Ramos (cell line): Measurements from ENCODE around the gene HPSE.

Experiments
- in situ Hi-C: fragments of 300-500 bp; cut with MboI; formaldehyde crosslinking; loops from one replicate; pipeline ENCODE4 v1.14.3; 2022; ENCODE audit warnings: low sequenced_read_pairs; ENCODE audit not compliant: unreplicated experiment

Gene HPSE

GRCh38 chr4:83255584-83255983, 79.1 kb downstream of the HPSE start:
- in situ Hi-C loops = loop anchor here (5.0 kb wide), 1 partner anchor 188 kb away; no protein-coding TSS in a partner anchor

- in situ Hi-C loops = no loop called here
These were observed 81.8 kb downstream of the HPSE start for GRCh38 chr4:83252782-83253405.

DNA sequence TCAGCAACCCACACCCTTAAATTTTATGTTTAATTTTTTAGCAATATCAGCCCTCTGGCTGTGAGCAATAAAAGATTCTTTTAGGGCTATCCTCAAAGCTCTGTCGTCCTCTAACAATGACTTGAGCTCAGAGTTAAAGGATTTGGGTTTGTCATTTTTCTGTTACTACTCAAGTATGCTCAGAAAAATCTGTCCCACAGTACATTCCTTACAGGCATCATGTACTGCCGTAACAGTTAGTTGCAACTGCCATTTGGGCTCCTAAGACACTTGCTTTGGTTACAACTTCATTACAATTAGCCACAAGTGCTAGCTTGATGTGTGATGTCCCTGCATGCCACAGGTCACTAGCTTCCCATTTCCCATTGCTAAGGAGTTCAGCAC, 83.2 kb downstream of the HPSE start:
- in situ Hi-C loops = no loop called here

- in situ Hi-C loops = no loop called here
These were observed 83.8 kb downstream of the HPSE start for GRCh38 chr4:83250687-83251446.

GRCh38 chr4:83248486-83248885, 86.2 kb downstream of the HPSE start:
- in situ Hi-C loops = no loop called here

DNA sequence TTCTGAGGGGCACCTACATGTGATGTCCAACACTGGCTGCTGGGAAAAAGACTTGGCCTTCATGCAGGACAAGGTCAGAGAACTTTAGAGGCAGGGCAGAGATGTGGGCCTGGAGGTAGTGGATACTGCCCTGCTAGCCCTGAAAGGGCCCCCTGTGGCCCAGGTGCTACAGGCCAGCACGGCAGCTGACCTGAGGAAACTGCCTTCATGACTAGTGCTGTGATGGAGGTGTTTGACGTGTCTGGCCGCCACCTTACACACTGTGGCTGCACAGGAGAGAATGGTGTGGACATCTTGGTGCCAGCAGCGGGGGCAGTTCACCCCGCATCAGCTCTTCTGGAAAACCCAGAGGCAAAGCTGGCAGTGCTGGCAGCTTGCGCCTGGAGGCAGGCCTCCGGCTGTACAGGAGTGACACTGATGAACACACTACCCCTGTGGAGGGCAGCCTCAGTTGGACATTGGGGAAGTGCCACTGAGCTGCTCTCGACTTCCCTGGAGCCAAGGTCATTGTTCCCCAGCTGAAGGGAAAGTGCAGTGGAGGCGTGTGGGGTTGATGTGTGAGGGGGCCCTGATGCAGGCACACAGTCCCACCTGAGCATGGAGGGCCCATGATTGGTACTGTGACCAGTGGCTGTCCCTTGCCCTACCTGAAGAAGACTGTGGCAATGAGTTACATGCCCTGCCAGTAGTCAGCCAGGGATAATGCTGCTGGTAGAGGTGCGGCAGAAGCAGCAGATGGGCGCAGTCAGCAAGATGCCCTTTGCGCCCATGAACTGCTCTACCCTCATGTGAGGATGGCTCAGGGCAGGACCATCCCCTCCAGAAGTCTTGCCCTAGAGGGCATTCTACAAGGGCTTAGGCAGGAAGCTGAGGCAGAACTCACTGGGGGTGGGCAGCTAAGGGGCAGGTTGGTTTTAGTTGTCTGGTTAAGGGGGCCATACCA, 87.0 kb downstream of the HPSE start:
- in situ Hi-C loops = no loop called here
